GM12878 (cell line): ENCODE results near the gene C7orf33. TPM values are rescaled to one million over a fixed set of nuclear protein-coding genes. Genes with fewer than 3 reads are reported as not detected.

ENCODE experiments used
- ATAC-seq: fragments of 200-7000 bp; cut with Tn5 transposase; 3 replicates; pipeline ENCODE4 v1.9.1; 2020; ENCODE audit warnings: mild to moderate bottlenecking, moderate library complexity
- BruUV-seq: library from RNA; stranded (reverse); fragments of 400-500 nt; replicated peaks from 2 replicates; lab custom pipeline; 2021; lab: Mats Ljungman, UMichigan
- CTCF ChIA-PET: fragments of 300-600 bp; sonication (Branson Sonifier 250); formaldehyde crosslinking; extraction: SDS; loops from one replicate; lab custom pipeline; 2021; ENCODE audit warnings: inconsistent platforms; lab: Yijun Ruan, JAX
- POLR2A ChIA-PET: fragments of 350-600 bp; formaldehyde crosslinking; extraction: SDS; loops from one replicate; lab custom pipeline; 2021; ENCODE audit warnings: inconsistent platforms; lab: Charles Lee
- RAD21 ChIA-PET: fragments of 300-600 bp; sonication (Branson Sonifier 250); formaldehyde crosslinking; loops from one replicate; lab custom pipeline; 2023; ENCODE audit warnings: antibody characterized with exemption; ENCODE audit not compliant: unreplicated experiment; lab: Charles Lee
- SMC1A ChIA-PET: fragments of 300-600 bp; sonication (Branson Sonifier 250); formaldehyde crosslinking; loops from one replicate; lab custom pipeline; 2023; ENCODE audit not compliant: unreplicated experiment, uncharacterized antibody; lab: Charles Lee
- DNase-seq: peaks from one replicate; pipeline ENCODE4 v3.0.0-alpha.2; 2011; ENCODE audit warnings: low read depth, low spot score
- FAIRE-seq: peaks from 3 replicates; lab custom pipeline; 2011; peaks lifted over from hg19 to GRCh38; lab: Jason Lieb, UNC
- H2AFZ ChIP-seq: 2 replicates; pipeline ENCODE4 v1.6.0; 2011; ENCODE audit warnings: low read depth, low read length, control low read depth; ENCODE audit not compliant: control insufficient read depth
- H3K27ac ChIP-seq: 2 replicates; pipeline ENCODE4 v1.5.1; 2011; ENCODE audit warnings: control low read depth; ENCODE audit not compliant: control insufficient read depth, insufficient read depth
- H3K27me3 ChIP-seq, 2 experiments: replicated peaks in 1 of 2; 2 replicates each; pipeline versions ENCODE4 v1.6.0 to v1.6.1; 2011; ENCODE audit warnings: low read length in 1 of 2; ENCODE audit not compliant: control insufficient read depth in 2 of 2, insufficient read depth in 2 of 2
- H3K36me3 ChIP-seq, 2 experiments: 2 replicates each; pipeline ENCODE4 v1.5.1; 2011; ENCODE audit warnings: low read length in 1 of 2; ENCODE audit not compliant: control insufficient read depth in 2 of 2, insufficient read depth in 2 of 2
- H3K4me1 ChIP-seq: 2 replicates; pipeline ENCODE4 v1.6.1; 2011; ENCODE audit warnings: mild to moderate bottlenecking, low read length, moderate library complexity, mixed read lengths; ENCODE audit not compliant: control insufficient read depth, insufficient read depth
- H3K4me2 ChIP-seq: 2 replicates; pipeline ENCODE4 v1.6.0; 2011; ENCODE audit warnings: control low read depth; ENCODE audit not compliant: control insufficient read depth, insufficient read depth
- H3K4me3 ChIP-seq: fragments of 200-600 bp; sonication (generic); 2 replicates; pipeline ENCODE4 v1.5.1; 2016
- H3K79me2 ChIP-seq: 2 replicates; pipeline ENCODE4 v1.6.0; 2011; ENCODE audit warnings: low read length; ENCODE audit not compliant: control insufficient read depth, insufficient read depth
- H3K9ac ChIP-seq: 2 replicates; pipeline ENCODE4 v1.8.0; 2011; ENCODE audit warnings: low read length, control low read depth, mixed read lengths; ENCODE audit not compliant: control insufficient read depth, insufficient read depth
- H3K9me3 ChIP-seq: replicated peaks from 3 replicates; pipeline ENCODE4 v1.5.1; 2011; ENCODE audit warnings: mild to moderate bottlenecking, low read length; ENCODE audit not compliant: control insufficient read depth, insufficient read depth
- H4K20me1 ChIP-seq: 2 replicates; pipeline ENCODE4 v1.6.0; 2011; ENCODE audit not compliant: control insufficient read depth, insufficient read depth
- ATF7 ChIP-seq: fragments of 450-650 bp; IDR thresholded peaks from 2 replicates; pipeline ENCODE4 v1.6.1; 2016; ENCODE audit warnings: low read depth, mild to moderate bottlenecking
- CEBPB ChIP-seq, 2 experiments: fragments of 150-350 bp in 1 of 2; IDR thresholded peaks; 2 replicates each; pipeline ENCODE4 v1.6.1; 2012 to 2014; ENCODE audit warnings: low read depth in 2 of 2, low read length in 2 of 2, borderline replicate concordance in 1 of 2, inconsistent platforms in 1 of 2
- CEBPZ ChIP-seq: fragments of 150-350 bp; IDR thresholded peaks from 2 replicates; pipeline ENCODE4 v1.6.1; 2016; ENCODE audit warnings: low read depth, low read length
- ESRRA ChIP-seq: IDR thresholded peaks from 2 replicates; pipeline ENCODE4 v1.6.1; 2012; ENCODE audit warnings: mild to moderate bottlenecking, low read length, improper control_type of control experiment
- FOS ChIP-seq: IDR thresholded peaks from 3 replicates; pipeline ENCODE4 v1.6.1; 2011; ENCODE audit warnings: borderline replicate concordance; ENCODE audit not compliant: insufficient read length; ENCODE audit errors: extremely low read depth
- FOXM1 ChIP-seq: IDR thresholded peaks from 2 replicates; pipeline ENCODE4 v1.6.1; 2012; ENCODE audit warnings: low read depth, mild to moderate bottlenecking, inconsistent platforms, low read length, moderate library complexity
- IRF4 ChIP-seq: IDR thresholded peaks from 2 replicates; pipeline ENCODE4 v1.6.1; 2011; ENCODE audit warnings: low read depth, low read length
- MAX ChIP-seq: IDR thresholded peaks from 2 replicates; pipeline ENCODE4 v1.6.1; 2012; ENCODE audit warnings: low read depth, low read length, improper control_type of control experiment
- MEF2B ChIP-seq: fragments of 450-650 bp; IDR thresholded peaks from 2 replicates; pipeline ENCODE4 v1.6.1; 2018; ENCODE audit warnings: mild to moderate bottlenecking, moderate library complexity; ENCODE audit not compliant: partially characterized antibody, poor library complexity, severe bottlenecking
- MXI1 ChIP-seq: fragments of 150-350 bp; IDR thresholded peaks from 2 replicates; pipeline ENCODE4 v1.6.1; 2011; ENCODE audit warnings: low read depth, mild to moderate bottlenecking, inconsistent platforms, low read length, improper control_type of control experiment
- NRF1 ChIP-seq: conservative IDR thresholded peaks from 2 replicates; pipeline ENCODE4 v1.6.1; 2011; ENCODE audit warnings: mild to moderate bottlenecking, low read depth, low read length, improper control_type of control experiment
- POLR2A ChIP-seq: IDR thresholded peaks from 2 replicates; pipeline ENCODE4 v1.6.1; 2011; ENCODE audit warnings: low read depth, mild to moderate bottlenecking, low read length
- RELA ChIP-seq: fragments of 450-650 bp; IDR thresholded peaks from 2 replicates; pipeline ENCODE4 v1.8.0; 2014; ENCODE audit warnings: borderline replicate concordance; ENCODE audit not compliant: partially characterized antibody
- SP1 ChIP-seq: IDR thresholded peaks from one replicate; pipeline ENCODE4 v1.6.1; 2011; ENCODE audit warnings: low read depth, low read length
- ZNF207 ChIP-seq: fragments of 450-650 bp; IDR thresholded peaks from 2 replicates; pipeline ENCODE4 v1.6.1; 2014; ENCODE audit warnings: antibody characterized with exemption, mild to moderate bottlenecking, borderline replicate concordance
- ZZZ3 ChIP-seq: IDR thresholded peaks from 2 replicates; pipeline ENCODE4 v1.6.1; 2011; ENCODE audit warnings: low read depth; ENCODE audit not compliant: control insufficient read depth, insufficient read length
- WGBS: methylation state at CpG from one replicate; pipeline ENCODE4 v1.1.6; 2016; ENCODE audit warnings: low lambda C conversion rate; ENCODE audit not compliant: insufficient replicate concordance, insufficient coverage; ENCODE audit errors: missing lambda C conversion rate; 5-methylcytosine and 5-hydroxymethylcytosine counted together
- in situ Hi-C: fragments of 300-500 bp; cut with MboI; formaldehyde crosslinking; loops from 9 replicates; pipeline ENCODE4 v1.14.3; 2018; ENCODE audit warnings: mixed read lengths
- intact Hi-C: fragments of 100-400 bp; cut with micrococcal nuclease; formaldehyde crosslinking; loops from one replicate; pipeline ENCODE4 v1.14.2; 2022; ENCODE audit not compliant: unreplicated experiment
- polyA plus RNA-seq, 11 experiments: library from polyadenylated mRNA; depleted of rRNA in 4 of 11; unstranded in 6 of 11; stranded (reverse) in 5 of 11; fragments of >200 nt; fragmentation: Nextera tagmentation in 4 of 11; fragmentation: Illumina TruSeq in 1 of 11; extraction: Ambion mirVana in 4 of 11; extraction: Trizol in 1 of 11; gene quantifications; 1 replicate in 1 of 11; 2 replicates in 10 of 11; pipeline versions ENCODE4 v1.2.1 to v1.2.3, GENCODE V29; 2011 to 2016; ENCODE audit warnings: inconsistent platforms in 2 of 11, missing spikeins in 2 of 11, low read depth in 1 of 11
- total RNA-seq, 4 experiments: library from RNA; depleted of rRNA in 3 of 4; stranded (reverse); fragments of >200 nt in 3 of 4; fragmentation: Illumina TruSeq in 1 of 4; extraction: Trizol in 1 of 4; gene quantifications; 2 replicates each; pipeline versions ENCODE4 v1.2.1 to v1.2.3, GENCODE V29; 2013 to 2021

C7orf33 gene
- total and polyA plus RNA-seq, 10 of the 15 experiments (the other 5 are each of a cell fraction or from before 2014, with no cell fraction given), result not detected

GRCh38 chr7:148637094-148637493, 46.5 kb downstream of the C7orf33 start:
- SMC1A ChIA-PET, result no interaction called here
- intact Hi-C loops, result no loop called here
- CTCF ChIA-PET, result no interaction called here
- Histone ChIP-seq H3K4me1 (no peaks in the 10 kb centered on the region), H3K4me3 (no peak overlapping the region), H3K27ac (no peak overlapping the region), H3K79me2 (no peaks in the 10 kb centered on the region), H3K27me3 (no peaks in the 10 kb centered on the region), H3K9ac (no peak overlapping the region), H2AFZ (no peak overlapping the region), H4K20me1 (no peaks in the 10 kb centered on the region), H3K36me3 (no peaks in the 10 kb centered on the region), H3K4me2 (no peak overlapping the region), H3K9me3 (no peaks in the 10 kb centered on the region)
- ATAC-seq, result no peak
- RAD21 ChIA-PET, result no interaction called here
- POLR2A ChIA-PET, result interaction anchor here (0.5 kb wide), 1 partner anchor 442 kb away, joined by 4 read pairs; no protein-coding TSS in a partner anchor
- DNase-seq, result no peak
- in situ Hi-C loops, result no loop called here
- no TSS peak for BruUV-seq
- WGBS, result 86% methylated on average over 19 of the region's 19 CpGs
- no peak for FAIRE-seq
- TF ChIP-seq NRF1, result no peak
- no peak for TF ChIP-seq FOS
- TF ChIP-seq ZZZ3, result no peak
- no peak for TF ChIP-seq SP1
- no peak for TF ChIP-seq CEBPZ
- TF ChIP-seq MXI1, result no peak
- no peak for TF ChIP-seq FOXM1
- no peak for TF ChIP-seq IRF4
- TF ChIP-seq ESRRA, result no peak
- TF ChIP-seq POLR2A, result no peak
- TF ChIP-seq MEF2B, result no peak
- TF ChIP-seq ATF7, result no peak
- TF ChIP-seq RELA, result no peak
- no peak for TF ChIP-seq CEBPB (IDR thresholded peaks at IDR 0.05; ENCODE audit: borderline replicate concordance in 1 of 2, low read depth in 2 of 2, low read length in 2 of 2)
- no peak for TF ChIP-seq MAX
- TF ChIP-seq ZNF207, result no peak
